ENCODE results near the gene TUBGCP6.

- TF ChIP-seq, protein P1, sequence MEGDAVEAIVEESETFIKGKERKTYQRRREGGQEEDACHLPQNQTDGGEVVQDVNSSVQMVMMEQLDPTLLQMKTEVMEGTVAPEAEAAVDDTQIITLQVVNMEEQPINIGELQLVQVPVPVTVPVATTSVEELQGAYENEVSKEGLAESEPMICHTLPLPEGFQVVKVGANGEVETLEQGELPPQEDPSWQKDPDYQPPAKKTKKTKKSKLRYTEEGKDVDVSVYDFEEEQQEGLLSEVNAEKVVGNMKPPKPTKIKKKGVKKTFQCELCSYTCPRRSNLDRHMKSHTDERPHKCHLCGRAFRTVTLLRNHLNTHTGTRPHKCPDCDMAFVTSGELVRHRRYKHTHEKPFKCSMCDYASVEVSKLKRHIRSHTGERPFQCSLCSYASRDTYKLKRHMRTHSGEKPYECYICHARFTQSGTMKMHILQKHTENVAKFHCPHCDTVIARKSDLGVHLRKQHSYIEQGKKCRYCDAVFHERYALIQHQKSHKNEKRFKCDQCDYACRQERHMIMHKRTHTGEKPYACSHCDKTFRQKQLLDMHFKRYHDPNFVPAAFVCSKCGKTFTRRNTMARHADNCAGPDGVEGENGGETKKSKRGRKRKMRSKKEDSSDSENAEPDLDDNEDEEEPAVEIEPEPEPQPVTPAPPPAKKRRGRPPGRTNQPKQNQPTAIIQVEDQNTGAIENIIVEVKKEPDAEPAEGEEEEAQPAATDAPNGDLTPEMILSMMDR (IDR thresholded peaks at IDR 0.05) = no peak
- no peak for TF ChIP-seq POLR2A (IDR thresholded peaks at IDR 0.05)
These were observed 33.6 kb upstream of the TUBGCP6 start for GRCh38 chr22:50278461-50278860.

All from breast epithelium (tissue), 3 donors.